HG03342 (cell line): ENCODE data around the gene ZNF76.
"Not testable (repeated sequence)": the region's sequence is repeated elsewhere in the genome, so short reads cannot be mapped to it uniquely, and the experiment has no call there.

Source experiments
- ATAC-seq: cut with Tn5 transposase; IDR thresholded peaks from one replicate; pipeline ENCODE4 v1.9.1; 2021; ENCODE audit warnings: mild to moderate bottlenecking, moderate library complexity; ENCODE audit not compliant: unreplicated experiment

Gene ZNF76

GRCh38 chr6:35320031-35320410, 60.5 kb downstream of the ZNF76 start:
- ATAC-seq: no peak

GRCh38 chr6:35321091-35321490, 61.6 kb downstream of the ZNF76 start:
- ATAC-seq: no peak

- no peak for ATAC-seq
Observed at GRCh38 chr6:35327349-35328027, 68.0 kb downstream of the ZNF76 start.

- ATAC-seq: no peak
Observed at GRCh38 chr6:35328108-35328723, 68.7 kb downstream of the ZNF76 start.

GRCh38 chr6:35328965-35329364, 69.4 kb downstream of the ZNF76 start:
- not testable (repeated sequence) for ATAC-seq

- ATAC-seq: no peak
Observed at GRCh38 chr6:35330541-35331119, 71.1 kb downstream of the ZNF76 start.

GRCh38 chr6:35332074-35332887, 72.7 kb downstream of the ZNF76 start:
- not testable (repeated sequence) for ATAC-seq

GRCh38 chr6:35341557-35341956, 82.0 kb downstream of the ZNF76 start:
- ATAC-seq: no peak

GRCh38 chr6:35342258-35343091, 82.9 kb downstream of the ZNF76 start, which contains the start of gene PPARD:
Gene PPARD, plus strand, starts transcription at chr6:35342558. Its CDS starts 68,530 bp downstream, at chr6:35411088.
- peak; percentile 96 for ATAC-seq

GRCh38 chr6:35343092-35343834, 83.7 kb downstream of the ZNF76 start:
- ATAC-seq: no peak

GRCh38 chr6:35343835-35344550, 84.5 kb downstream of the ZNF76 start:
- ATAC-seq: no peak
